Activated CD8-positive, alpha-beta memory T cell treated with anti-CD3 and anti-CD28 coated beads, Interleukin-2, amount 10 ng/mL, durations not matched to agents 7 days and 5 days (primary cell): Measurements from ENCODE around the gene SNTG2. TPM values are rescaled to one million over a fixed set of nuclear protein-coding genes. Genes with fewer than 3 reads are reported as not detected.
"Not testable (repeated sequence)": the region's sequence is repeated elsewhere in the genome, so short reads cannot be mapped to it uniquely, and the experiment has no call there.

Source experiments
- ATAC-seq: fragments of 150-1000 bp; cut with Tn5 transposase; one replicate; pipeline ENCODE4 v1.10.0; 2021; ENCODE audit warnings: moderate library complexity
- CTCF ChIA-PET: fragments of 350-600 bp; sonication (Branson Sonifier 250); formaldehyde crosslinking; loops from one replicate; lab custom pipeline; 2021; ENCODE audit warnings: antibody characterized with exemption; lab: Charles Lee
- DNase-seq: peaks from one replicate; pipeline ENCODE4 v3.0.0-alpha.2; 2020
- H3K27ac Mint-ChIP-seq: one replicate; pipeline ENCODE4 v1.8.0; 2021; ENCODE audit warnings: mild to moderate bottlenecking, mixed read lengths
- H3K27me3 Mint-ChIP-seq: one replicate; pipeline ENCODE4 v1.8.0; 2021; ENCODE audit warnings: mixed read lengths
- H3K36me3 Mint-ChIP-seq: one replicate; pipeline ENCODE4 v1.8.0; 2021; ENCODE audit warnings: mild to moderate bottlenecking, mixed read lengths
- H3K4me1 Mint-ChIP-seq: one replicate; pipeline ENCODE4 v1.8.0; 2021; ENCODE audit warnings: mixed read lengths
- H3K4me3 Mint-ChIP-seq: one replicate; pipeline ENCODE4 v1.8.0; 2021; ENCODE audit warnings: mild to moderate bottlenecking, moderate library complexity, mixed read lengths
- H3K9me3 Mint-ChIP-seq: one replicate; pipeline ENCODE4 v1.8.0; 2022; ENCODE audit warnings: low read depth, mixed read lengths
- total RNA-seq, 2 experiments: library from RNA; stranded (reverse); gene quantifications; one replicate each; pipeline ENCODE4 v1.2.3, GENCODE V29; 2021

The SNTG2 gene
- total RNA-seq, 2 experiments from 2014 or later = 0.37 to 1.6 TPM

- ATAC-seq, H3K9me3 Mint-ChIP-seq, CTCF ChIA-PET: not testable (repeated sequence)
These were observed 143.0 kb downstream of the SNTG2 start for GRCh38 chr2:1093668-1094067.

GRCh38 chr2:1097101-1097500 lies 146.5 kb downstream of the SNTG2 start:
- CTCF ChIA-PET = no interaction called here
- no peaks in the 10 kb centered on the region for H3K9me3 Mint-ChIP-seq
- no peak for ATAC-seq

More at GRCh38 chr2:1093668-1094067, 143.0 kb downstream of the SNTG2 start:
- H3K4me1 Mint-ChIP-seq, H3K27ac Mint-ChIP-seq, DNase-seq, H3K27me3 Mint-ChIP-seq, H3K4me3 Mint-ChIP-seq, H3K36me3 Mint-ChIP-seq: not testable (repeated sequence)

DNA sequence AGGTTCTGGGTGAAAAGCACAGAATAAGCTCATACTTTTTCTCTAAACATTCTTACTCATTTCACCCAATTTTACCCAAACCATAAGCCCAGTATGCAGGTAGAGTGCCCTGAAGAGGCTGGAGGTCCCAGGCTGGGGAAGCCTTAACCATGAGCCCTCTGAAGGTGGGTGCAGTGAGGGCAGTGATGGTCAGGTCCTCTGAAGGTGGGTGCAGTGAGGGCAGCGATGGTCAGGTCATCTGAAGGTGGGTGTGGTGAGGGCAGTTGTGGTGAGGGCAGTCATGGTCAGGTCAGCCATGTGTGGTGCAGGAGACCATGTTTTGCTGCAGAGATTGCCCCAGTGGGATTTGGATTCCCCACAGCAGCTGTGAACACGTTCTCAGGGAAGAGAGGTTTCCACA lies 148.8 kb downstream of the SNTG2 start:
- Mint-ChIP-seq H3K9me3 (no peaks in the 10 kb centered on the region), H3K4me3 (no peak overlapping the region), H3K36me3 (no peaks in the 10 kb centered on the region), H3K27me3 (no peaks in the 10 kb centered on the region), H3K27ac (no peak overlapping the region), H3K4me1 (no peaks in the 10 kb centered on the region)
- ATAC-seq (no peak), DNase-seq (no peak)
- CTCF ChIA-PET = no interaction called here

More at GRCh38 chr2:1097101-1097500, 146.5 kb downstream of the SNTG2 start:
- no peaks in the 10 kb centered on the region for H3K4me1 Mint-ChIP-seq
- H3K4me3 Mint-ChIP-seq = no peak overlapping the region
- no peak overlapping the region for H3K27ac Mint-ChIP-seq
- no peaks in the 10 kb centered on the region for H3K36me3 Mint-ChIP-seq
- DNase-seq = no peak
- H3K27me3 Mint-ChIP-seq = no peaks in the 10 kb centered on the region

- no peak overlapping the region for H3K27ac Mint-ChIP-seq
- ATAC-seq (no peak), DNase-seq (no peak)
- CTCF ChIA-PET = no interaction called here
- H3K4me1 Mint-ChIP-seq = no peaks in the 10 kb centered on the region
- H3K27me3 Mint-ChIP-seq = no peaks in the 10 kb centered on the region
- no peaks in the 10 kb centered on the region for H3K36me3 Mint-ChIP-seq
- H3K4me3 Mint-ChIP-seq = no peak overlapping the region
- H3K9me3 Mint-ChIP-seq = no peaks in the 10 kb centered on the region
These were observed 150.5 kb downstream of the SNTG2 start for GRCh38 chr2:1101011-1101782.

- CTCF ChIA-PET = no interaction called here
- DNase-seq (no peak), ATAC-seq (no peak)
- Mint-ChIP-seq H3K4me1 (no peaks in the 10 kb centered on the region), H3K36me3 (no peaks in the 10 kb centered on the region), H3K4me3 (no peak overlapping the region), H3K27ac (no peak overlapping the region), H3K9me3 (no peaks in the 10 kb centered on the region), H3K27me3 (no peaks in the 10 kb centered on the region)
These were observed 151.4 kb downstream of the SNTG2 start for GRCh38 chr2:1101982-1102590.

GRCh38 chr2:1104364-1104763 lies 153.7 kb downstream of the SNTG2 start:
- ATAC-seq = no peak
- H3K27ac Mint-ChIP-seq = no peak overlapping the region
- CTCF ChIA-PET = interaction anchor here (0.9 kb wide), 1 partner anchor 15 kb away, joined by 3 read pairs; no protein-coding TSS in a partner anchor
- H3K36me3 Mint-ChIP-seq = no peaks in the 10 kb centered on the region
- no peaks in the 10 kb centered on the region for H3K4me1 Mint-ChIP-seq
- no peak for DNase-seq
- H3K9me3 Mint-ChIP-seq = no peaks in the 10 kb centered on the region
- no peak overlapping the region for H3K4me3 Mint-ChIP-seq
- no peaks in the 10 kb centered on the region for H3K27me3 Mint-ChIP-seq

DNA sequence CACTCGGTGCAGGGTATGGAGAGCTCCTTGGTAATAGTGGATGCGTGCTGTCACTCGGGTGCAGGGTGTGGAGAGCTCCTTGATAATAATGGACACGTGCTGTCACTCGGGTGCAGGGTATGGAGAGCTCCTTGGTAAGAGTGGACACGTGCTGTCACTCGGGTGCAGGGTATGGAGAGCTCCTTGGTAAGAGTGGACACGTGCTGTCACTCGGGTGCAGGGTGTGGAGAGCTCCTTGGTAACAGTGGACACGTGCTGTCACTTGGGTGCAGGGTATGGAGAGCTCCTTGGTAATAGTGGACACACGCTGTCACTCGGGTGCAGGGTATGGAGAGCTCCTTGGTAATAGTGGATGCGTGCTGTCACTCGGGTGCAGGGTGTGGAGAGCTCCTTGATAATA lies 155.7 kb downstream of the SNTG2 start:
- CTCF ChIA-PET, H3K27ac Mint-ChIP-seq, H3K4me1 Mint-ChIP-seq, H3K36me3 Mint-ChIP-seq, H3K9me3 Mint-ChIP-seq, DNase-seq, H3K27me3 Mint-ChIP-seq, ATAC-seq, H3K4me3 Mint-ChIP-seq: not testable (repeated sequence)

DNA sequence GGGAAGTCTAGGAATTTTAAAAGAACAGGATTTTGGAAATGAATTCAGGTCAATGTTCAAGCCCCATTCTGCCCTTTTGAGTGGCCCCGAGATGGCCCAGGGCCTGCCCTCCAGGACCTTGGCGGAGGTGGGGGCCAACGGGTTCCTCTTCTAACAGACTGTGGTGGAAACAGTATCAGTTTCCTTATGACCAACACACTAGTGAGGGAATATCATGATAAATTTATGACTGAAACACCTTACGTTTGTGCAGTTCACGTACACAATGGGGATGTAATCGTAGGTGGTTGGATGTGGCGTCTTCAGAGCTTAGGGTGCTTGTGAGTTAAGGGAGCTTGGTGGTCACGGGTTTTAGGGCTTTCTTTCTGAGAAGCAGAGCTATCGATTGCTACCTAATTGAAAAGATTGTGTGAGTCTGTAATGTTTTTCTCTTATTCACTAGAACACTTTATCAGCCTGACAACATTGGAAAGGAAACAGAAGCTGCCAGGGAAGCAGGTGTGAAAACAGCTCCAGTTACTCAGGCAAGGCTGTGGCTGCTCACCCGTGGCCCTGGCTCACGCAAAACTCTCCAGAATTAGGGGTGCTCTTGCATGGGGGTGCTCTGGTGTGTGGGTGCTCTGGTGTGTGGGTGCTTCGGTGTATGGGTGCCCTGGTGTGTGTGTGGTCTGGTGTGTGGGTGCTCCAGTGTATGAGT lies 165.3 kb downstream of the SNTG2 start:
- Mint-ChIP-seq H3K36me3 (no peaks in the 10 kb centered on the region), H3K27me3 (no peaks in the 10 kb centered on the region), H3K27ac (no peak overlapping the region), H3K4me3 (no peak overlapping the region), H3K4me1 (peaks cover 2% of the 10 kb centered on the region), H3K9me3 (peaks cover 28% of the 10 kb centered on the region)
- CTCF ChIA-PET = no interaction called here
- ATAC-seq = no peak
- no peak for DNase-seq

DNA sequence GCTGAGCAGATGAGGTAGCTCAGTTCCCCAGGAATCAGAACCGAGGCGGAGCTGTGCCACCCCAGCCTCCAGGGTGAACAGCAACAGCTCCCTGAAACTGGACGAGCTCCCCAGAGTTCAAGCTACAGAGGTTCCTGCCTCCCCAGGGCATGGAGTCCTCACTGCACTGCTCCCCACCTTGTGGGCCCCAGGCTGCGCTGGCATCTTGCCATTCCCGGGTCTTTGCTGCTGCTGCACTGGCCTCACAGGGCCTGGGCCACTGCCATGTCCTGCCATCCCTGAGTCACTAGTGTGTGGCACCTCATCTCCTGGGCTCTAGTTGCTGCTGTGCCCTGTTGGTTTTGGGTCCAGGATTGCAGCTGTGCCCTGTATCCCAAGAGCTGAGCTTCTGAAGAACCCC lies 166.9 kb downstream of the SNTG2 start:
- CTCF ChIA-PET = no interaction called here
- Mint-ChIP-seq H3K27me3 (peaks cover 2% of the 10 kb centered on the region), H3K27ac (no peak overlapping the region), H3K4me3 (no peak overlapping the region), H3K4me1 (peaks cover 2% of the 10 kb centered on the region), H3K36me3 (no peaks in the 10 kb centered on the region), H3K9me3 (peaks cover 21% of the 10 kb centered on the region)
- ATAC-seq (no peak), DNase-seq (no peak)

DNA sequence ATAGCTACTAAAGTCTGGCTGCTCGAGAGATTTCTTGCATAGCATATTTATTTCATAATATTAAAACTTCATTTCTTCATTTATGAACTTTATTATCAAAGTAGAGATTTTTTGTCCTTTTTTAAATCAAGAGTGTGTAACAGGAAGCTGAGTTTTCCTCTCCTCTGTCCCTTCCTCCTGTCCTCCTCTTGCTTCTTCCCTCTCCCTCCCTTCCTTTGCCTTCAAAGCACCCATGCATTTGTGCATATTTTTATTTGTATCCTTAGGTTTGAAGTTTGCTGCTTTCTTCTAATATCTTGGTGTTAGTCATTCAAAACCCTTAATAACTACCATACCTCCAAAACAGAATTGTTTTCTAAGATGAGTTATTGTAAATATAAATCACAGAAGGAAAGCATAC lies 174.6 kb downstream of the SNTG2 start:
- Mint-ChIP-seq H3K36me3 (no peaks in the 10 kb centered on the region), H3K9me3 (no peaks in the 10 kb centered on the region), H3K27me3 (peaks cover 2% of the 10 kb centered on the region), H3K4me3 (no peak overlapping the region), H3K27ac (no peak overlapping the region), H3K4me1 (no peaks in the 10 kb centered on the region)
- no peak for DNase-seq
- ATAC-seq = no peak
- CTCF ChIA-PET = interaction anchor here (0.9 kb wide), 1 partner anchor 15 kb away, joined by 3 read pairs; no protein-coding TSS in a partner anchor

DNA sequence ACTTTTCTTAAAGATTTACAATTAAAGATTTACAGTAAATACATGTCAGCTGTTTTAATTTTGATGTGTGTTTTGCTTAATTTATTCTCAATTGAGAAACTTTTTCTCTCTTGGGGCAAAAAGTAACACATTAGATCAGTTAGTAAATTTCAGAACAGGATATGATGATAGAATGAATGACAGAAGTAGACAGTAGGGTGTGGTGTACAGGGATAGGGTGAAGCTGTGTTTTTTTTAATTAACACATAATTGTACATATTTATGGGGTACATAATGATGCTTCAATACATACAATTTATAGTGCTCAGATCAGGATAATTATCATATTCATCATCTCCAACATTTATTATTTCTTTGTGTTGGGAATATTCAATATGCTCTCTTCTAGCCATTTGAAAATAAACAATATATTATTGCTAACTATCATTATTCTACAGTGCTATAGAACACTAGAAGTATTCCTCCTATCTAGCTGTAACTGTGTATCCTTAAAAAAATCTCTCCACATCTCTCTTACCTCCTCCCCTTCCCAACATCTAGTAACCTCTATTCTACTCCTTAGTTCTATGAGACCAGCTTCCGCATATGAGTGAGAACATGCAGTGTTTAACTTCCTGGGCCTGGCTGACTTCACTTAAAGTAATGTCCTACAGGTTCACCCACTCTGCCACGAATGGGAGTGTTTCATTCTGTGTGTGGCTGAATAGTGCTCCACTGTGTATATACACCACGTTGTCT lies 175.2 kb downstream of the SNTG2 start:
- H3K9me3 Mint-ChIP-seq = no peaks in the 10 kb centered on the region
- H3K4me1 Mint-ChIP-seq = no peaks in the 10 kb centered on the region
- no peak for DNase-seq
- H3K4me3 Mint-ChIP-seq = no peak overlapping the region
- no peak for ATAC-seq
- H3K27me3 Mint-ChIP-seq = peaks cover 2% of the 10 kb centered on the region
- no peaks in the 10 kb centered on the region for H3K36me3 Mint-ChIP-seq
- no peak overlapping the region for H3K27ac Mint-ChIP-seq
- CTCF ChIA-PET = no interaction called here

- Mint-ChIP-seq H3K9me3 (no peaks in the 10 kb centered on the region), H3K27me3 (no peaks in the 10 kb centered on the region), H3K36me3 (no peaks in the 10 kb centered on the region), H3K27ac (no peak overlapping the region), H3K4me3 (no peak overlapping the region), H3K4me1 (peaks cover 4% of the 10 kb centered on the region)
- no peak for DNase-seq
- CTCF ChIA-PET = no interaction called here
- no peak for ATAC-seq
These were observed 179.3 kb downstream of the SNTG2 start for GRCh38 chr2:1129982-1130381.

GRCh38 chr2:1130922-1131321 lies 180.3 kb downstream of the SNTG2 start:
- Mint-ChIP-seq H3K27ac (no peak overlapping the region), H3K36me3 (no peaks in the 10 kb centered on the region), H3K4me1 (peaks cover 4% of the 10 kb centered on the region), H3K9me3 (no peaks in the 10 kb centered on the region), H3K27me3 (no peaks in the 10 kb centered on the region), H3K4me3 (no peak overlapping the region)
- CTCF ChIA-PET = no interaction called here
- DNase-seq (no peak), ATAC-seq (no peak)
